H9 (cell line): ENCODE measurements around the gene OPHN1. TPM values are rescaled to one million over a fixed set of nuclear protein-coding genes. Genes with fewer than 3 reads are reported as not detected.

ENCODE experiments used
- DNase-seq: peaks from one replicate; pipeline ENCODE4 v3.0.0-alpha.2; 2017
- H2AFZ ChIP-seq: one replicate; pipeline ENCODE4 v1.6.1; 2013; ENCODE audit warnings: mild to moderate bottlenecking, low read length, control low read depth, moderate library complexity
- H2AK5ac ChIP-seq: 2 replicates; pipeline ENCODE4 v1.6.1; 2013; ENCODE audit warnings: low read length, control low read depth, mixed read lengths; ENCODE audit not compliant: insufficient read length
- H2BK120ac ChIP-seq: one replicate; pipeline ENCODE4 v1.6.1; 2013; ENCODE audit warnings: low read depth, mild to moderate bottlenecking, low read length, control low read depth, inconsistent platforms; ENCODE audit not compliant: poor library complexity, severe bottlenecking
- H2BK12ac ChIP-seq: 2 replicates; pipeline ENCODE4 v1.6.1; 2013; ENCODE audit warnings: low read length, control low read depth, mixed read lengths, low read depth; ENCODE audit not compliant: insufficient read length
- H2BK15ac ChIP-seq: 2 replicates; pipeline ENCODE4 v1.6.1; 2013; ENCODE audit warnings: low read depth, low read length, control low read depth
- H2BK20ac ChIP-seq: one replicate; pipeline ENCODE4 v1.6.1; 2013; ENCODE audit warnings: low read depth, mild to moderate bottlenecking, low read length, control low read depth, inconsistent platforms; ENCODE audit not compliant: poor library complexity, severe bottlenecking
- H2BK5ac ChIP-seq: 2 replicates; pipeline ENCODE4 v1.6.1; 2013; ENCODE audit warnings: low read length, control low read depth, mixed read lengths; ENCODE audit not compliant: insufficient read length
- H3K14ac ChIP-seq: 2 replicates; pipeline ENCODE4 v1.6.1; 2013; ENCODE audit warnings: low read length, control low read depth; ENCODE audit not compliant: insufficient read depth
- H3K18ac ChIP-seq: 2 replicates; pipeline ENCODE4 v1.6.1; 2013; ENCODE audit warnings: low read depth, mild to moderate bottlenecking, mixed read lengths, low read length, control low read depth; ENCODE audit not compliant: insufficient read length
- H3K23ac ChIP-seq: 2 replicates; pipeline ENCODE4 v1.6.1; 2013; ENCODE audit warnings: low read length, control low read depth, mixed read lengths, low read depth; ENCODE audit not compliant: insufficient read length
- H3K23me2 ChIP-seq: 2 replicates; pipeline ENCODE4 v1.6.1; 2013; ENCODE audit warnings: low read depth, mild to moderate bottlenecking, mixed read lengths, low read length, control low read depth; ENCODE audit not compliant: insufficient read length, poor library complexity, severe bottlenecking
- H3K27ac ChIP-seq: 2 replicates; pipeline ENCODE4 v1.5.1; 2013; ENCODE audit warnings: low read length, control low read depth, mixed read lengths, low read depth; ENCODE audit not compliant: insufficient read length
- H3K27me3 ChIP-seq: 2 replicates; pipeline ENCODE4 v1.6.1; 2013; ENCODE audit warnings: low read length, control low read depth, inconsistent platforms; ENCODE audit not compliant: insufficient read depth
- H3K4ac ChIP-seq: 2 replicates; pipeline ENCODE4 v1.6.1; 2013; ENCODE audit warnings: low read depth, mild to moderate bottlenecking, control low read depth, inconsistent platforms, low read length, moderate library complexity
- H3K4me1 ChIP-seq: 2 replicates; pipeline ENCODE4 v1.6.1; 2013; ENCODE audit warnings: low read length, control low read depth, inconsistent platforms; ENCODE audit not compliant: insufficient read depth
- H3K4me2 ChIP-seq: 2 replicates; pipeline ENCODE4 v1.6.1; 2013; ENCODE audit warnings: low read length, control low read depth, mixed read lengths; ENCODE audit not compliant: insufficient read length, insufficient read depth
- H3K56ac ChIP-seq: 2 replicates; pipeline ENCODE4 v1.6.1; 2013; ENCODE audit warnings: low read depth, mild to moderate bottlenecking, mixed read lengths, low read length, control low read depth; ENCODE audit not compliant: insufficient read length
- H3K79me1 ChIP-seq: 2 replicates; pipeline ENCODE4 v1.6.1; 2013; ENCODE audit warnings: low read depth, mild to moderate bottlenecking, moderate library complexity, low read length, control low read depth, inconsistent platforms; ENCODE audit not compliant: insufficient read depth, poor library complexity, severe bottlenecking
- H3K79me2 ChIP-seq: 2 replicates; pipeline ENCODE4 v1.6.1; 2013; ENCODE audit warnings: low read length, control low read depth, inconsistent platforms; ENCODE audit not compliant: insufficient read depth
- H3K9ac ChIP-seq: 2 replicates; pipeline ENCODE4 v1.6.1; 2013; ENCODE audit warnings: low read length, control low read depth, mixed read lengths; ENCODE audit not compliant: insufficient read length; ENCODE audit errors: extremely low read depth
- H3K9me3 ChIP-seq: one replicate; pipeline ENCODE4 v1.6.1; 2013; ENCODE audit warnings: low read depth, low read length, inconsistent platforms; ENCODE audit not compliant: control insufficient read depth
- H3T11ph ChIP-seq: one replicate; pipeline ENCODE4 v1.6.1; 2013; ENCODE audit warnings: mild to moderate bottlenecking, low read length, control low read depth, inconsistent platforms
- H4K20me1 ChIP-seq: one replicate; pipeline ENCODE4 v1.6.1; 2013; ENCODE audit not compliant: control insufficient read depth, insufficient read length, insufficient read depth
- H4K5ac ChIP-seq: 2 replicates; pipeline ENCODE4 v1.6.1; 2013; ENCODE audit warnings: low read depth, mild to moderate bottlenecking, mixed read lengths, low read length, control low read depth; ENCODE audit not compliant: insufficient read length
- H4K8ac ChIP-seq: replicated peaks from 2 replicates; pipeline ENCODE4 v1.6.1; 2013; ENCODE audit warnings: low read length, control low read depth, mixed read lengths, low read depth; ENCODE audit not compliant: insufficient read length
- H4K91ac ChIP-seq: 2 replicates; pipeline ENCODE4 v1.6.1; 2013; ENCODE audit warnings: low read depth, mild to moderate bottlenecking, moderate library complexity, mixed read lengths, low read length, control low read depth; ENCODE audit not compliant: insufficient read length
- H3K27ac Mint-ChIP-seq, 3 experiments: 2 replicates in 2 of 3; 3 replicates in 1 of 3; pipeline ENCODE4 v1.8.0; 2020 to 2021; ENCODE audit warnings: mixed read lengths in 3 of 3, mild to moderate bottlenecking in 1 of 3, moderate library complexity in 1 of 3
- H3K27me3 Mint-ChIP-seq: 2 replicates; pipeline ENCODE4 v1.8.0; 2021; ENCODE audit warnings: low read depth, mild to moderate bottlenecking, moderate library complexity, mixed read lengths
- H3K36me3 Mint-ChIP-seq, 3 experiments: 2 replicates in 2 of 3; 3 replicates in 1 of 3; pipeline ENCODE4 v1.8.0; 2020 to 2021; ENCODE audit warnings: low read depth in 3 of 3, mixed read lengths in 3 of 3; ENCODE audit not compliant: insufficient read depth in 1 of 3
- H3K4me1 Mint-ChIP-seq, 2 experiments: 2 replicates each; pipeline ENCODE4 v1.8.0; 2020; ENCODE audit warnings: mixed read lengths in 2 of 2
- H3K4me3 Mint-ChIP-seq, 2 experiments: 2 replicates in 1 of 2; 3 replicates in 1 of 2; pipeline ENCODE4 v1.8.0; 2020 to 2021; ENCODE audit warnings: mild to moderate bottlenecking in 2 of 2, mixed read lengths in 2 of 2, moderate library complexity in 1 of 2
- H3K9me3 Mint-ChIP-seq, 2 experiments: 2 replicates in 1 of 2; 3 replicates in 1 of 2; pipeline ENCODE4 v1.8.0; 2020; ENCODE audit warnings: mild to moderate bottlenecking in 2 of 2, mixed read lengths in 2 of 2, moderate library complexity in 1 of 2
- CTCF ChIP-seq: fragments of 200-600 bp; sonication (generic); conservative IDR thresholded peaks from 3 replicates; pipeline ENCODE4 v1.8.0; 2021; ENCODE audit warnings: antibody characterized with exemption, mild to moderate bottlenecking
- WGBS: extraction: QIAGEN DNeasy Blood & Tissue Kit; methylation state at CpG from one replicate; pipeline ENCODE4 v1.1.7; 2013; ENCODE audit warnings: missing lambda C conversion rate, low lambda C conversion rate, mixed read lengths; ENCODE audit not compliant: insufficient read length; ENCODE audit errors: extremely low coverage; 5-methylcytosine and 5-hydroxymethylcytosine counted together
- total RNA-seq: library from RNA; stranded (reverse); gene quantifications from 2 replicates; pipeline ENCODE4 v1.2.1, GENCODE V29; 2021

The OPHN1 gene
- total RNA-seq, 1 experiment from 2014 or later = 1.5 TPM

- Histone ChIP-seq H3K14ac (no peak overlapping the region), H3K79me1 (no peaks in the 10 kb centered on the region), H2BK20ac (no peak overlapping the region), H2BK12ac (no peak overlapping the region), H4K91ac (no peak overlapping the region), H4K5ac (no peak overlapping the region), H3K9me3 (peaks cover 10% of the 10 kb centered on the region), H3K4ac (no peak overlapping the region), H3K4me2 (no peak overlapping the region), H3K18ac (no peak overlapping the region), H3K56ac (no peak overlapping the region), H3K4me1 (no peaks in the 10 kb centered on the region), H3K23me2 (no peaks in the 10 kb centered on the region), H3K9ac (no peak overlapping the region), H4K20me1 (no peaks in the 10 kb centered on the region), H2AK5ac (no peak overlapping the region), H3K27me3 (no peaks in the 10 kb centered on the region), H3T11ph (no peak overlapping the region), H2BK5ac (no peak overlapping the region), H3K23ac (no peak overlapping the region), H3K79me2 (no peaks in the 10 kb centered on the region), H3K27ac (no peak overlapping the region), H2BK120ac (no peak overlapping the region), H2AFZ (no peak overlapping the region), H4K8ac (no peak overlapping the region), H2BK15ac (no peak overlapping the region)
- H3K27me3 Mint-ChIP-seq = no peaks in the 10 kb centered on the region
- peaks cover 45 to 53% of the 10 kb centered on the region in 2 experiments for H3K9me3 Mint-ChIP-seq
- no peaks in the 10 kb centered on the region for H3K4me1 Mint-ChIP-seq
- no peak overlapping the region for H3K27ac Mint-ChIP-seq
- H3K4me3 Mint-ChIP-seq = no peak overlapping the region
- no peak for TF ChIP-seq CTCF
- no peaks in the 10 kb centered on the region for H3K36me3 Mint-ChIP-seq
- no CpG with 5 or more reads among the region's 4 CpGs for WGBS
- no peak for DNase-seq
Measured at GRCh38 chrX:68455151-68455510, 21.8 kb upstream of the OPHN1 start.
